IPS-NIHi11 (cell line): ENCODE data around the gene F8.
A peak's percentile ranks its signal among the peaks of the same experiment; 100 is the strongest.

ENCODE experiments used
- DNase-seq: peaks from one replicate; pipeline ENCODE4 v3.0.0; 2012; ENCODE audit warnings: mixed read lengths, low spot score

The F8 gene

DNA sequence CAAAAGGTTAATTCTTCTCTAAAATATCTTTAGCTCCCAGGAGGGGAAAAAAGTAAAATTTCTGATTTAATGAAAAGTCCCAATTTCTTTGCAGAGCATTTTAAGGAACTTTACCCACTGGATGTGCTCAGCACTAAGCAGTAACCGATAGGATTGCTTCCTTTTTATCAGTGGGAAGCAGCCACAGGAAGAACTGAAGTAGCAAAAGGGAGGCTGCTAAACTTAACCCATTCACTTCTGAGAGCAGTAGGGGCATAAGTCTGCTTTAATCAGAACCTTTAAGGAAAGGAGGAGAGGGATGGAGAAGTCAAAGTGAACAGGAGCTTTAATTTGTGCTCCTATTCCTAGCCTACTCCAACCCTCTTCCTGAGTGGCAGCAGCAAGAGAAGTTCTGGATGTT lies at the start of gene F8:
Gene F8, minus strand, starts transcription at position 139 of the 400 bp plus-strand sequence. CDS start 171 bp downstream, outside the sequence.
- no peak for DNase-seq

DNA sequence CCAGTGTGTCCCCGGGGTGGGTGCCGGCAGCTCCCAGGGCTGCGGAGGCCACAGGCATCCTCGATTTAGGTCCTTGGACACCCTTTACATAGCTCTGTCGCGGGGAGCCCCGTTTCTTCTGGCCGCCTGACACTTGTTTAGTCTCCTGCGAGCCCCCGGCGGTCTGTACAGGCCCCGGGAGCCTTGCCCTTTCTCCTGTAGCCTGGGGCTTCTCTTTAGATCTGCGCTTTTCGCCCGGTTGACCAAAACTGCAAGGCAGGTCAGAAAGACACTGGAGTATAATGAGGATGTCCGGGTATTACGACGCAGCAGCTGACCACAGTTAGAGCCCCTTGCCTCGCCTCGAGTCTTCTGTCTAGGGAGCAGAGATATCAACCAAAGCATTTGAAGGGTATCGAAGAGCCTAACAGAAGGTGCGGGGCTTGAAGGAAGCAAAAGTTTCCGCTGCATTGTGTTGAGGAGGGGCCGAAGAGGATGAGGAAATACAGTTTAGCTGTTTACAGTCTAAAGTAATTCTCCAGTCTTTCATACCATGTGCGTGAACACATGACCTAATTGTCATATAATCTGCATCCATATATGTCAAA lies 49.3 kb upstream of the F8 start:
- DNase-seq: no peak

DNA sequence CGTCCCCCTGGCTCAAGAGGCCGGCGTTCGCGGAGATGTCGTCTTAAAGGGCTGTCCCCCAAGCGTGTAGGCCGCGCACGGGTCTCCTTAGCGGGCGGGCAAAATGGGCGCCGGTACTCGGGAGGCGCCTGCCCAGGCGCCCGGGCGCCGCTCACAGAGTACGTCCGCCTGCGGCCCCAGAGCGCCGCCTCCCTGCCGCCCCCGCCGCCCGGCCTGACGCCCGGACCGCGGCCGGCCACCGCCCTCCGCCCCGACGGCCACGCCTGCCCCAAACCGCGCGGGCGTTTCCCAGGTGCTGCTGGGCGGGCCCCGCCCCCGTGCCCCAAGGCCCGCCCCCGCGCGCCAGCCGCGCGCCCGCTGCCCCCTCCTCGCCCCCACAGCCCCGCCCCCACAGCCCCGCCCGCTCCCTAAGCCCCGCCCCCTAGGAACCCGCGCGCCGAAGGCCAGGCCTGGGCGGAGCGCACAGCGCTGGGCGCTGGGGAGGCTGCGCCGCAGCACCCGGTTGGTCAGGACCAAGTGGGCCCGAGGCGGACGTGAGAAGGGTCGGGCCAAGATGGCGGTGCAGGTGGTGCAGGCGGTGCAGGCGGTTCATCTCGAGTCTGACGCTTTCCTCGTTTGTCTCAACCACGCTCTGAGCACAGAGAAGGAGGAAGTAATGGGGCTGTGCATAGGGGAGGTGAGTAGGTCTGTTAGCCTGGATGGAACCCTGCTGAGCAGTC lies 48.6 kb upstream of the F8 start, which contains the start of the genes BRCC3, CMC4 and MTCP1:
Gene BRCC3, plus strand, starts transcription at position 534 of the 719 bp plus-strand sequence. Its CDS starts 20 bp downstream, at position 554.
Gene CMC4, minus strand, starts transcription at position 162 of the 719 bp plus-strand sequence. CDS start 7,113 bp downstream, outside the sequence.
Gene MTCP1, minus strand, starts transcription at position 162 of the 719 bp plus-strand sequence. CDS start 5,126 bp downstream, outside the sequence.
- peak; percentile 88 for DNase-seq

DNA sequence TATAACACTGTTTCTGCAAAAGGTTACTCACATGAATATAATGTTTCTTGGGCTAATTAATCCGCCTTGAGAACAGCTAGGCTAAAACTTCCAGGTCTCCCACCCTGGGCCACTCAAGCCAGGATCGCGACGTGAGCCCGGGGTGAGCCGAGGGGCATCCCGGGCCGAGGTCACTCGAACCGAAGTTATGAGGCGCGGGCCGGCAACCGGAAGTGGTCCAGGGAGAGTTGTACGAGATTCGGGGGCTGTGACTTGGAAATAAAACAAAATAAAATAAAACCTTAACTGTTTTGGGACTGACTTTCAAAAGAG lies 48.1 kb upstream of the F8 start:
- peak; percentile 33 for DNase-seq

DNA sequence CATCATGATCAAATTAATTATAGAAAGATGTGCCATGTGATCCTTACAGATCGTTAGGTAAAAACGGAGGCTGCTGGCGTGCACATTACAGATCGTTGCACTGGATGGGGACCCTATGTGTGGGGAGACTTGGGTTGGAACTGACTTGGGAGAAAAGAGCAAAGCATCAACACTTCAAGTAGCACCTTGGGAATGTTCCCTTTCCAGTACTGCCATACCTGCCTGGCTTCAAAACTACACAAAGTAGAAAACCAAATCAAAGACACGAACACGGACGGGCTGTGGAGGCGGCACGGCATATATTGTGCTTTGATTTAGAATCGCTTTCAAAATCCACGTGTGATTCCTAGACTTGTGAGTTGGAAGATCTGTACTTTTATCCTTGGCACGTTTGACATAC lies 47.5 kb upstream of the F8 start:
- DNase-seq: no peak

DNA sequence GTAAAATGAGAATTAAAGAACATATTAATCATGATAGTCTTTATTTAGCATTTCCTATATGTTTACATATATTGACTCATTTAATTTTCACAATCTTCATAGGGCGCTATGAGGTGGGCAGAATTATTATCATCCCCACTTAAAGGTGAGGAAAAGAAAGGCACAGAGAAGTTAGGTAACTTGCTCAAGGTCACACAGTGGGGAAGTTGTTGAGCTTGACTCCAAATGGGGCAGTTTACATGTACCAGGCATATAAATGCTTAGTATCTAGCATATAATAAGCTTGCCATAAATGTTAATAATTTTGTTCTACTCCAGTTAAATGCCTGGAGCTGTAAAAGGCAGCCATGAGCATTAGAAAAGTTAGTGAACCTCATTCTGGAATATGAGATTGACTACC lies 46.9 kb upstream of the F8 start:
- no peak for DNase-seq

DNA sequence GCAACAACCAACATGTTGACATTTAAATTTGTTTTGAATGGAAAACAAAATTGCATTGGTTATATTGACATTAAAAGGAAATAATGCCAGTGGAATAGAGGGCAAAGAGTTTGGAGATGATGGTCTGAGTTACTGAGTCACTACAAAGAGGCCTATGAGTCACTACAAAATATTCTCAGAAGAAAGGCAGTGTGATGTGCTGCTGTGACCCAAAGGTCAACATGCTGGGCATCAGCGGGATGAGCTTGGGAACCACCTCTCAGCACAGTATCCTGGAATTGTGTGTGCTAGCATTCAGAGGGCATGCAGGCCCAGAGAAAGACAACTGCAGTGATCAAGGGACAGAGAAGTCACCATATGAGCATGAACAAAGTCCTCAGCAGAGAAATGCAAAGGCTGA lies 45.6 kb upstream of the F8 start:
- no peak for DNase-seq

DNA sequence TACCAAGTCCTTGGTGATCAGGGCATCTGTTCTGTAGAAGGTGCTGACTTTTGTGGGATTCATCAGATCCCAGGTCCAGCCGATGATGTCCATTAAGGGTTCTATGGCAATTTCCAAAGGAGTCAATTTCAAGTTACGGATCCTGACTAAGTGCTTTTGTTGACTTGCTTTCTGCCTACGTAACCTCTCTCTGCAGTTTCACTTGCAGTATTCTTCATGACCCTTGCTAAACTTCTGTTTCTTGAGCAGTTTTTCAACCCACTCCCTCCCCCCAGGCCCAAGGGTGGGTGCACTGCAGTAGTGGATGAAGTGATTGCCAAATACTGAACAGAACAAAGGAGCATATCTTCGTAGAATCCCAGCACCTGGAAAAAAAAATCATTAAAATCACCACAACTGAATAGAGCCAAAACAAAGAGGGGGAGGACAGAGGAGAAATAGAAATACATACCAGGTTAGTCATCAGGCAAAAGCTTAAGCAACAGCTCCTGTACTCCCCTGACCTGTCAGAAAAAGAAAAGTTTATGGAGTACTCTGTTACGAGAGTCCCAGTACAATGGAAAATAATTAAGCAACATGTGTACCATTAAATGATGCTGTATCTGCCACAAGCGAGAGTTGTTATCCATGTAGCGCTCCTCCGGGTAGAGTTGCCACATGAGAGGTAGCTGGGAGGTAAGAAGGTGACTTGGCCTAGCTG lies 42.7 kb upstream of the F8 start:
- no peak for DNase-seq

DNA sequence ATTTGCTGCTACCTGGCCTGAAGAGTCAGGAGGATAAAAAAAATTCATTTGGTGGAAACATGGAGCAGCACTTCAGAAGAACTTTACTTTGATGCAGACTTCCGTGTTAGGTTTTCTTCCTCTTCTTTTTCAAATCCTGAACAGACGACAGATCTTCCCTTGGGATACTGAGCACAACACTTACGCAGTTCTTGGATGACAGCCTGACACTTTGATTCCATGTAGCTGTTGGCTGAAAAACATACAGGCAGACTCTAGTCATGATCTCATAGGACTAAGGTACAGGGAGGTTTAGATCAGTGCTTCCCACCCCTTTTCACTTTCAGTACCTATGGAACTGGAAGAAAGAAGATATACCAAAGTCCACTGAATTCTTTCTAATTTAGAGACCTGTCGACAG lies 39.2 kb upstream of the F8 start:
- DNase-seq: no peak

DNA sequence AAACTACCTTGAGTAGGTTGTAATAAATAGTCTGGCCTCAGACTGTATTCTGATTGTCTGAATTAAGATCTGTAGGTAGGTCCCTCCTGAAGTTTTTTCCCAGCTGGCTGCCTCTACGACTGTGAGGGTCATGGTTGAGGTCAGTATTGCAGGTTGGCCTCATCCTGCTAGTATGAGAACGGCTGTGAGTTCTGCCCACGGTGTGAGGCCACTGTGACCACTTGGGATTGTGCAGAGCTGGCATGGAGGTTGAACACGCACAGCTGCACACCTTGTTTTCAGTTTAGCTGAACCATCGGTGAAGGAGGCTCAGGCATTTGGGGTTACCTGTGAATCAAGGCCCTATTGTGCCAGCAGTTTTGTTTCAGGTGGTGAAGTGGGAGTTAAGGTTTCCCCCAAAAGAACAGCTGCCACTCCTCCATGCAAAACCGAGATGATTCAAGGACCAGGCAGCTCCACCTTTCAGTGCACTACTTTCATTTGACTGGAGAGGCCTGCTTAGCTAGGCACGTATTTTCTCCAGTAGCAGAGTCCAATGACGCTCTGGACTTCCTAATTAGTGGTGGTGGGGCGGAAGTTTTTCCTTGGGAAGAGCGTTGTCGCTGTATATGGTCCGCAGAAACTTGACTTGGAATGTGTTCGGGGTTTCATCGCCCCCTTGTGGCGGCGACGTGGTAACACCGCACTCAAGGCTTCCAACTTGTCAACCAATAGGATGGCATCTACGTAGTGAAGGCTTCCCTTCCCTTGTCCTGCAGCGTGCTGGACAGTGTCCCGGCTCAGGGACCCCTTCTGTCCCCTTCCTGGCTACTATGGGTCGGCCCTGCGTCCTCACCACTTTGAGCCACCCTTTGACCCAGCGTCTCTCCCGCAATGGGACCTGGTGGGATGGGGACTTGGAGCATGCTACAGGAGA lies 34.6 kb upstream of the F8 start:
- peak; percentile 67 for DNase-seq

DNA sequence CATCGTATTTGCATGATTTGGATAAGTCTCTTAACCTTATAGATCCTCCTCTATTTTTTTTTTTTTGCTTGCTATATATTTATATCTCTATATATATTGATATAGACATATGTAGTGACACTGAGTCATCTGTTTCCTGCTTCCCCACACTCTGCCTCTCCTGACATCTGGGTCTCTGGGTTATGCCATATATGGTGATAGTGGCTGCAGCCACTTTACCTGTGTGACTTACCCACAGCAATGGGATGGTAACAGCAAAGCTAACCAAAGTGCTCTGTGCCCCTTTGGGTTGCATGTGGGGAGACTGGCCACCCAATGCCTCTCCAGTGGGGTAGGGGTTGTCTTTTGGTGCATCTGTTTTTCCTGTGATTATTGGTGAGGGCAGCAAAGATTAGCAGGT lies 33.9 kb upstream of the F8 start:
- DNase-seq: no peak

DNA sequence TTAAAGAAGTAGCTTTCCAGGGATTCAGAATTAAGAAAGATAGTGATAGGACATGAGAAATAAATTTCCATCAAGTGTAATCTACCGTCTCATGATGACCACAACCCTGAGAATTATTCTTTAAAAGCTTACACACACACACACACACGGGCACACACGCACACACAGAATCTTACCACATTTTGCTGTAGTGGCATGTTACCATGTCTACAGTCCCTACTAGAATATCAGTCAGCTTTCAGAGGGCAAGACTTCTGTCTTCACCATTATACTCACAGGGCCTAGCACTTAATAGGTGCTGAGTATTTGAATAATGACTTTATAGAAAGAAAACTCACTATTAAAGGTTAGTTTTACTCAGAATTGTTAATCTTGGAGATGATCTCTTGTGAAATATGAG lies 33.0 kb upstream of the F8 start:
- no peak for DNase-seq

DNA sequence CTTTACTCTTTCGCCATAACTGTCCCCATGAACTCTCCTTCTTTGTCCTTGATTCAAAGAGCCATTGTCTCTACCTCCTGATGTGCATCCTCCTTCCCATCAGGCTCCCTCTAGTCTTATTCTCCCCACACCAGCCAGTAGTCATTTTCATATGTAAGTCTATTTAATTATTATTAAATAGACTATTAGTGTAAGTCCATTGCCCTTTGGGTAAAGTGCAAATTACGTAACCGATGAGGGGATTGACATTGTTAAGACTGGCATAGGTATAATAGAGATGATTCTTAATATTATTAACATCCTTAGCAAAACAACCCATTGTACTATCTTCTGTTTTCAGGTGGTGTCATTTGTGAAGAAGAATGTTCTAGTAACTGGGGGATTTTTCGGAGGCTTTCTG lies 31.7 kb upstream of the F8 start:
- DNase-seq: no peak

DNA sequence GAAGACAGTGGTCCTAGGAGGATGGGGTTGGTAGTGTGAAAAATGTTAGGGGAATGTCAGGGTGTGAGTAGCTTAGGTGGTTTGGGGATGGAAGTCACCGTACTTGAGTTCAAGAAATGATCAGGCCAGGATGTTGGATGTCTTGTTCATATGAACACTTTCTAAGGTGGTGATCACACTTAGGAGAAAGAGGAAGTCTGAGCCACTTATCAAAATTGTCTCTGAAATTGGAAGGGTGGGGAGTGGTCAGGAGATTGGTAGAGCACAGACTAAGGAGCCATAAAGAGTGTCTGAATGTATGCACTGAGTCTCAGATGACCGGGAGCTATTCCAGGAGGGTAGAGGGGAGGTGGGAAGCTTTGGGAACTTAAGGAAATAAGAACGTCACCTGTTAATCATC lies 31.1 kb upstream of the F8 start:
- no peak for DNase-seq

DNA sequence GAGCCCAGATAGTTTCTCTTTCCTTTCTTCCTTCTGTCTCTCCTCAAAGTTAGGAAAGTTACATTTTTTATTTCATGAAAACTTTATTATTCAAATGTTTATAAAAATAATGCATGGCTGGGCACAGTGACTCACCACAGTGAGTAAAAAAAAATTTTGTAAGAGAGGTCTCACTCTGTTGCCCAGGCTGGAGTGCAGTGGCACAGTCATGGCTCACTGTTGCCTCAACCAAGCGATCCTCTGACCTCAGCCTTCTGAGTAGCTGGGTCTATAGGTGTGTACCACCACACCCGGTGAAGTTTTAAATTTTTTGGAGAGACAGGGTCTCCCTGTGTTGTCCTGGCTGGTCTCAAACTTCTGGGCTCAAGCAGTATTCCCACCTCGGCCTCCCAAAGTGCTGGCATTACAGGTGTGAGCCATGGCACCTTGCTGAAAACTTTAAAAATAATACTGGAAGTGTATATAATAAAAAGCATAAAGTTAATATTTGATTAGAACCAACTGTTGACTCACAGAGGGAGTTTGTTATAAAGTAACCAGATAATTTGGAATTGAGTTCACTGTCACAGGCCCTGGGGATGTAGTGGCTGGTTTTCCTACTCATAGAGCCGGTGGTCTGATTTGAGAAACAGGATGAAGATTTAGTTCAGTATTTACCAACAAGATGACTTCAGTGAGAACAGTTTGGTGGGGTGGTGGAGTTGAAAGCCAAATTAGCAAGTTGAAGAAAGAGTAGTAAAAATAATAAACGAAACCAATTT lies 30.4 kb upstream of the F8 start:
- no peak for DNase-seq

DNA sequence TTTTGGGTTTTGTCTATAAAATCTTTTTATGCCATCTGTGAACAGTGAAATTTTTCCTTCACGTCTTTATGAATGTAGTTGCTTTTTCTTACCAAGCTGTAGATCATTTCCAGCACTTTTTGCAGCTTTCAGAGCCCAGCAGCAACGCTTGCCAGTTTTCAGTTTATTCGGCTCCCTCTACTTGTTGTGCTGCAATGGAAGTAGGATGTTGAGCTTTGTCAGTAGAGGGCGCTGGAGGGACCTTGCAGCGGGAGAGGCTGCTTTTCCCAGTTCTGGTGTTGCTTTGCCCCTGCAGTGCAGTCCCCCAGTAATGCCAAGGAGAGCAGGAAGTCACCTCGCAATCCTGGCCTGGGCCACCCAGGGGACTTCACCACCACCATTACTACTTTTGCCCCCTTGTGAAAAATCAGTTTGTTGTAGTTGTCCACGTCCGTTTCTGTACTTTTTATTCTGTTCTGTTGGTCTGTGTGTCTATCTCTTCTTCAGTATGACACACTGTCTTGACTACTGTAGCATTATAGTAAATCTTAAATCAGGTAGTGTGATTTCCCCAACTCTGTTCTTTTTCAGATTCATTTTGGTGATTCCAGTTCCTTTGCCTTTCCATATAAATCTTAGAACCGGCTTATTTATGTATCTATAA lies 26.6 kb upstream of the F8 start:
- peak; percentile 48 for DNase-seq

DNA sequence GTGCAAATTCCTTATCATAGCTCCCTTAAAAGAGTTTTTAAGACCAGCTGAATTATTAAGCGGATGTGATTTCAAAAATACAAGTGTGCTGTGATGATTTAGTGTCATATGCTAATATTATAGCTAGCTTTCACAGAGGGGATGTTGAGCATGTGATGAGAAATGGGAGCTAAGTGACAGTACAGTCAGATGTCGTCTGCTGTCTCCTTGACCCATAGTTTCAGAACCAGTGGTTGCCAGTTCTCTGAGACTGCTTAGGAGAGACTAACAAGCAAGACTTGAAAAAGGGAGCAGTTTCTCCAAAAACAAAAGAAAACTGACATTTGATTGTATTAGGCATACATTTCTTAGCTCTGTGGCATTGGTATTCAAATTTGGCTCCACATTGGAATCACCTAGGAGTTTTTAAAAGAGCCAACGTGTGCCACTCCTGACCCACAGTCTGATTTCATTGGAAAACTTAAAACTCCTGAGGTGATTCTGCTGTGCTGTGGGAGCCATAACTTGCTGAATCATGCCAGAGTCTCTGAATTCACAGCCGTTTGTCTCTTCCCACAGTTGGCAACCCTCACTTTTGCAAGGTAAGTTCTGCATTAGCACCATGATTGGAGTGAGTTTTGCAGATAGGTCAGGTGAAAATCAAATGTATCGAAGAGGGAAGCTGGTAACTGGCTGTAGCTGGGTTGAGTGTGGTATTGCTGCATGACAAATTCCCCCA lies 24.4 kb upstream of the F8 start:
- no peak for DNase-seq

DNA sequence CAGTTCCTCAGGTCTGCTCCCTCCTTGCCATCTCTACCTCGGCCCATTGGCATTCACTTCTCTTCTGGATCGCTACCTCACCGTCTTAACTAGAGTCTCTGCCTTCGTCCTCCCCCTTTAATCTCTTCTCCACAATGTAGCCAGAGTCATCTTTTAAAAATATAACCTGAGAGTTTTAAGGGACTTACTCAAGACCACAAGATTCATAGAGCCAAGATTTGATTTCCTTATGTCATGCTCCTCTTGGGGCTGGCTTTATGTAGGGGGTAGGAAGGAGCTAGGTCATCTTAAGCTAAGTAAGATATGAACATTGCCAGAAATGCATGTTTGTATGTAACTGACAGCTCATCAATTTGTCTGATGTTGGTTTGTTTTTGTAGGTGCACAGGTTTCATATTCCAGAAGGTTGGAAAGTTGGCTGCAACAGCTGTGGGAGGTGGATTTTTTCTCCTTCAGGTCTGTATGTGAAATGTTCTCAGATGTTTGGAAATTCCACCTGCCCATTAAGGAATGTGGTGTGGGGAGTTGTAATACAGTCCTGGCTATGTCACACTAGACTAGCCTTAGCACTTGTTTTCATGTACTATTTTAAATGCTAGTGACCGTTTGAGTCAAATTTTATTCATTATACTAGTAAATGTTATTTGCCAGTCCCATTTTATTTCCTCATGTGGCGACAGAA lies 23.7 kb upstream of the F8 start:
- no peak for DNase-seq

DNA sequence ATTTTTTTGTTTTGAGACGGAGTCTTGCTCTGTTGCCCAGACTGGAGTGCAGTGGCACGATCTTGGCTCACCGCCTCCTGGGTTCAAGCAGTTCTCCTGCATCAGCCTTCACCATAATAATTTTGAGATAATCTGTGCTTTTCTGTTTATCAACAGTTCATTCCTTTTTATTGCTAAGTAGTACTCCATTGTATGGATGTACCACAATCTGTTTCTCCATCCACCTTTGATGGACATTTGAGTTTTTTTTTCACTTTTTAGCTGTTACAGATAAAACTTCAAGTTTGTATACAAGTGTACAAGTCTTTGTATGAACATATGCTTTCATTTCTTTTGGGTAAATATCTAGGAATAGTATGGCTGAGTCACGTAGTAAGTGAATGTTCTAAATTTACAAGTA lies 13.2 kb upstream of the F8 start:
- DNase-seq: no peak

DNA sequence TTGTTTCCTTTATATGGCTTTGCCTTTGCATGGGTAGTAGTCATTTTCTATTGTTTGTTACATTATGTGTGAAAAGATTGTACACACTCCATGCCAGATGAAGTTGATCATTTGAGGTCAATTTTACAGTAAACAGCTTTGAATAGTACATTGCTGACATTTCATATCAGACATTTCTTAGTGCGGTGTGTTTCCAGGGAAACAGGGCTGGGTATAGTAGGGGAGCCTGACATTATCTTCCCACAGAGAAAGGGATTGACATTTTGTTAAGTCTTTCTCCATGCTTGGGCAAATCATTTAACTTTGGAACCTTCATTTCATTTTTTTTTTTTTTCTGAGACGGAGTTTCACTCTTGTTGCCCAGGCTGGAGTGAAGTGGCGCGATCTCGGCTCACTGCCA lies 9.1 kb upstream of the F8 start:
- DNase-seq: no peak
